ENCODE results near the gene CPEB1.

CPEB1 gene

DNA sequence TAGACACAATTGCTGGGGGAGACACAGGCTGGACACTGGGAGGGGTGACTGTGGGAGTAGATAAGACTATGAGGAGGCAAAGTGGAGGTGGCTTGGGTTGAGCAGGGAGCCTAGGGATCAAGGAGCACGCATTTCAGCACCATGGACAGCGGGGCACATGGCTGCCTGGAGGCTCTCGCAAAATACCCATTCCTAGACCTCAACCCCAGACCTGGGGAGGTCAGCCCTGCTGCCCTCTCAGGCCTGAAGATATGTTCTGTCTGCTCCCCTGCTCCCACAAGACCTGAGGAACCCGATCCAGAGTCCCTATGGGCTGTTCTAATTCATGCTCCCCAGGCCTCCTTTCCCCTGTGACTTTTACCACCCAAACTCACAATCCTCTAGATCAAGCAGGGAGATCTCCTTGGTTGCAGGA lies 16.0 kb upstream of the CPEB1 start:
- H3K4me3 ChIP-seq (ENCODE audit: control insufficient read depth, low read depth, low read length) = no peak overlapping the region
- no peak for DNase-seq (ENCODE audit: low read depth)
- TF ChIP-seq, protein P1, sequence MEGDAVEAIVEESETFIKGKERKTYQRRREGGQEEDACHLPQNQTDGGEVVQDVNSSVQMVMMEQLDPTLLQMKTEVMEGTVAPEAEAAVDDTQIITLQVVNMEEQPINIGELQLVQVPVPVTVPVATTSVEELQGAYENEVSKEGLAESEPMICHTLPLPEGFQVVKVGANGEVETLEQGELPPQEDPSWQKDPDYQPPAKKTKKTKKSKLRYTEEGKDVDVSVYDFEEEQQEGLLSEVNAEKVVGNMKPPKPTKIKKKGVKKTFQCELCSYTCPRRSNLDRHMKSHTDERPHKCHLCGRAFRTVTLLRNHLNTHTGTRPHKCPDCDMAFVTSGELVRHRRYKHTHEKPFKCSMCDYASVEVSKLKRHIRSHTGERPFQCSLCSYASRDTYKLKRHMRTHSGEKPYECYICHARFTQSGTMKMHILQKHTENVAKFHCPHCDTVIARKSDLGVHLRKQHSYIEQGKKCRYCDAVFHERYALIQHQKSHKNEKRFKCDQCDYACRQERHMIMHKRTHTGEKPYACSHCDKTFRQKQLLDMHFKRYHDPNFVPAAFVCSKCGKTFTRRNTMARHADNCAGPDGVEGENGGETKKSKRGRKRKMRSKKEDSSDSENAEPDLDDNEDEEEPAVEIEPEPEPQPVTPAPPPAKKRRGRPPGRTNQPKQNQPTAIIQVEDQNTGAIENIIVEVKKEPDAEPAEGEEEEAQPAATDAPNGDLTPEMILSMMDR (IDR thresholded peaks at IDR 0.05; ENCODE audit: control insufficient read depth, insufficient read depth, low read depth, low read length, missing control alignments) = no peak

DNA sequence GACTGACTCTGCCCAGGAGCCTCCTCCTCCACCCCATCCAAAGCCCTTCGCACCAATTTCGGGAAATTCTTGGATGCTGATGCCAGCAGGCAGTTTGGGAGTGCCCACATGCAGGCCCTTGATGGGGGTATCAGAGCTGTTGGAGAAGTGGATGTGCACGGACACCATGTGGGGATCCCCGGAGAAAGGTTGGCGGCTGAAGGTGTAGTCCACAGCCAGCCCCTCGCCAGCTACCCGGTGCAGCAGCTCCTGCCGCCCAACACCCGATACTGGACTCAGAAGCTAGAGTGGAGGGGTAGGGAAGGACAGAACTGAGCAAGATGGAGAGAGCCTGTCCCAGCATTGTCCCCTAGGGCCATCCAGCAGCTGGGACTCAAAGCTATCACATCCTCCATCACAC lies 15.5 kb upstream of the CPEB1 start:
- H3K4me3 ChIP-seq (ENCODE audit: control insufficient read depth, low read depth, low read length) = no peak overlapping the region
- DNase-seq (ENCODE audit: low read depth) = no peak
- TF ChIP-seq, protein P1 (IDR thresholded peaks at IDR 0.05; ENCODE audit: control insufficient read depth, insufficient read depth, low read depth, low read length, missing control alignments) = no peak

DNA sequence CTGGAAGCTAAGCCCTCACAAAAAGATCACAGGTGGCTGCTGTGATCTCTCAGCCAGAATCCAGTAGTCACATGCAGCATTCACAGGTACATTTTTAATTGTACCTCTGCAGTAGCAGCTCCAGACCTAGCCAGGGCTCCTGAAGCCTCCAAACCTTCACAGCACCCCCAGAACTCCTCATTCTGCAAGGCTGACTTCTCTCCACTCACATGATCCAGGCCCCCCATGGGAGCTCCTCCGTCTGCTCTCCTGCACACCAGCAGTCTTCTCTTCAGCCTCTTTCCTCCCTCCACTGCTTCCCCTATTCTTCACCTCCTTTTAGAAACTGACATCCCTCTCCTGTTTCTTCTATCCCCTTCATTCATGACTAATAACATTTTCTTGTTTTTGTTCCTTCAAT lies 13.2 kb upstream of the CPEB1 start:
- no peak overlapping the region for H3K4me3 ChIP-seq (ENCODE audit: control insufficient read depth, low read depth, low read length)
- TF ChIP-seq, protein P1 (IDR thresholded peaks at IDR 0.05; ENCODE audit: control insufficient read depth, insufficient read depth, low read depth, low read length, missing control alignments) = no peak

DNA sequence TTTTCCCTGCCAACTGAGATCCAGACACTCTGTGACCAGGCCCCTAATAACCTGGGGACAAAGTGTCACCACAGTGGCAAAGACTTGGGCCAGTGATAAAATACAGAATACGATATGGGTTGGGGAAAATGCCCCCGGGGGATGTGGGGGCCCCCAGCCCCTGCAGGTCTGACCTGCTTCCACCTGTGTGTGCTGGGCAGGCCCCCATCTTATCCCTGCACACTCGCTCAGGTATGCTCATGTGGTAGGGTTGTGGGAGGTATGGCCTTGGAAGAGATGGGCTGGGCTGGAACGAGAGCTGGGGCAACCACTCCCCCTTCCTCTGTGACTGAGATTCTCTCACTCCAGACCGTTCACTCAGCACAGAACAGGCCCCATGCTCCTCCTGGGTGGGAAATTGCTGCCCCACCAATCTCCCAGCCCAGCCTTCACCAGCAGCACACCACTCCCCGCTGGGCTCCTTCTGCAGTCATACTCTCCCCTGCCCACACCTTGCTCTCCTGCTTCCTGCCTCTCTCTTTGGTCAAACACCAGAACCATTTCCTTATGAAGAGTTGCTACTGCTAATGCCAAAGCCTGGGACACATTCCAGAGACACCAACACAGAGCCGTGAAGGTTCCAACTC lies 9.6 kb upstream of the CPEB1 start:
- DNase-seq (ENCODE audit: low read depth) = no peak

More for the DNA sequence above, 13.2 kb upstream of the CPEB1 start:
- DNase-seq (ENCODE audit: low read depth) = no peak

DNA sequence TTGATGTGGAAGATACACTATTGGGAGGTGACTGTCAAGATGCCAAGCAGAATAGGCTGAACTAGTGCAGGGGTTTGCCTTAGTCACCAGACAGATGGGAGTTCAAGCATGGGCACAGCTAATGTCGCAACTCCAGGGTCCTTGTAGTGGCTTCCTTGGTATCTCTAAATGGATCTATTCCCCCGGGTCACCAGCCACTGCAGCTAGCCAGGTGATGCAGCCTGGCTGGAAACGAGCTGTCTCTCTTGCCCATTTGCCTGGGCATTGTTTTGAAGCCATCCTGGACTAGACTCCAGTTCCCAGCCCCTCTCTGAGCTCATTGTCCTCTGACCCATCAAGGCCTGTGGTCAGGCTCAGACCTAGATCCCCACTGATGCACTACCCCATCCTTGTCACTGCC lies 8.4 kb upstream of the CPEB1 start:
- no peak overlapping the region for H3K4me3 ChIP-seq (ENCODE audit: control insufficient read depth, low read depth, low read length)
- DNase-seq (ENCODE audit: low read depth) = no peak
- TF ChIP-seq, protein P1 (IDR thresholded peaks at IDR 0.05; ENCODE audit: control insufficient read depth, insufficient read depth, low read depth, low read length, missing control alignments) = no peak

More for the DNA sequence above, 9.6 kb upstream of the CPEB1 start:
- no peak overlapping the region for H3K4me3 ChIP-seq (ENCODE audit: control insufficient read depth, low read depth, low read length)
- TF ChIP-seq, protein P1 (IDR thresholded peaks at IDR 0.05; ENCODE audit: control insufficient read depth, insufficient read depth, low read depth, low read length, missing control alignments) = no peak

DNA sequence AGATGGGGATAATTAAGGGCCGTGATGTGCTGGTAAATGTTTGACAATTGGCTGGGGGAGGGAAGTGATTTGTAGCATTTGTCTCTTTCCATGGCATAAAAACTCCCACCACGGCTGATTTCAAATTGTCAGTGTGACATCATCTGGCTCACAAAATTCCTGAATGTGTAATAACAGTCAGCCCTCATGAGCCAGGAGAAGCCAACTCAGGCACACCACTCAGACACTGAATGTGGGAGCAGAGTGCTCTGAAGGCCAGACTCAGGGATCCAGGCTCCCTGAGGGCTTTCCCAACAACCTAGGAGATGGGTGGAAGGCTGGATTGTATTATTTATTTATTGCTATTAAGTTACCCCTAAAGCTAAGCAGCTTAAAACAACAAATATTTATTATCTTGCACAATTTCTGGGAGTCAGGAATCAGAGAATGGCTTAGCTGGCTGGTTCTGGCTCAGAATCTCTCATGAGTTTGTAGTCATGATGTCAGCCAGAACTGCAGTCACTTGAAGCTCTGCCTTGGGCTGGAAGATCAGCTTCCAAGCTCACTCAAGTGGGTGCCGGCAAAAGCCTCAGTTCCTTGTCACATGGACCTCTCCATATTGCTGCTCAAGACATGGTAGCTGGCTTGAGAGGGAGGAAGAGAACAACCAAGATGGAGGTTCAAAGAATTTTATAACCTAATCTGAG lies 6.5 kb upstream of the CPEB1 start:
- H3K4me3 ChIP-seq (ENCODE audit: control insufficient read depth, low read depth, low read length) = no peak overlapping the region
- TF ChIP-seq, protein P1 (IDR thresholded peaks at IDR 0.05; ENCODE audit: control insufficient read depth, insufficient read depth, low read depth, low read length, missing control alignments) = no peak
- DNase-seq (ENCODE audit: low read depth) = no peak
